Measurements from ENCODE around the gene CINP. TPM values are rescaled to one million over a fixed set of nuclear protein-coding genes. Genes with fewer than 3 reads are reported as not detected.

CINP gene
- total and polyA plus RNA-seq, 9 of the 15 experiments (the other 6 are each of a cell fraction or from before 2014, with no cell fraction given) = 36.3 to 63.2 (median 43.7) TPM

DNA sequence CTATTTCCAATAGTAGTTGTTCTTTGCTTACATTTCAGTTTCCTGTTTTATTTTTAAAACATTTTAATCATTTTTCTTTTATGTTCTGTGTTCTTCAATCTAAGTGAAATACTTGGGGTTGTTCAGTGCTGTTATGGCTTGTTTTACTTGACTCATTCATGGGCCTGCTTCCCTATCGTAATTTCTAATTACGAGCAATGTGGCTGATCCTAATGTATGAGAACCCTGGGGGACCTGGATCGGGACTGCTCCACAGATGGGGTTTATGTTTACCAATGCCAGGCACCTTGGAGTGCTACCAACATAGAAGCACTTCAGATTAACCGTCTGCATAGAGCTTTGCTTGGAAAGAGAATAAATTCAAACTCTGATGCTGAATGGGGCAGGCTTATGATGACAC, 29.8 kb upstream of the CINP start:
- Histone ChIP-seq H3K27ac (ENCODE audit: extremely low read depth, low read depth, low read length) (no peak overlapping the region), H4K20me1 (replicated peaks; ENCODE audit: control insufficient read depth, insufficient read depth, low read length) (no peaks in the 10 kb centered on the region), H3K36me3 (ENCODE audit: control insufficient read depth, insufficient read depth, low read length) (no peaks in the 10 kb centered on the region), H3K4me2 (ENCODE audit: insufficient read depth, low read length) (no peak overlapping the region), H3K27me3 (ENCODE audit: control insufficient read depth in 2 of 2, insufficient read depth in 2 of 2, low read length in 2 of 2) (no peaks in the 10 kb centered on the region), H3K4me3 (no peak overlapping the region), H3K9me3 (replicated peaks; ENCODE audit: control insufficient read depth, insufficient read depth, low read depth, low read length) (no peaks in the 10 kb centered on the region), H3K9ac (ENCODE audit: insufficient read depth in 1 of 2, low read depth in 2 of 2, low read length in 2 of 2) (no peak overlapping the region), H3K79me2 (ENCODE audit: control insufficient read depth, insufficient read depth, low read length) (no peaks in the 10 kb centered on the region; the same call in 2 of the 3 replicates), H3K9me1 (ENCODE audit: control insufficient read depth, insufficient read depth, low read length) (no peaks in the 10 kb centered on the region), H2AFZ (ENCODE audit: low read depth, low read length) (no peak overlapping the region), H3K4me1 (replicated peaks in 1 of 2; ENCODE audit: control insufficient read depth in 2 of 2, insufficient read depth in 2 of 2, low read length in 2 of 2) (peaks cover 0 to 4% of the 10 kb centered on the region in 2 experiments; a peak in 2 of 5 replicates)
- no peak for FAIRE-seq
- CTCF ChIA-PET (ENCODE audit: low intra/inter-chr PET ratio) = no interaction called here
- BruUV-seq (replicated peaks) = no TSS peak
- POLR2A ChIA-PET = interaction anchor here (0.9 kb wide), 1 partner anchor 30 kb away, joined by 3 read pairs; the partner anchor contains the start of genes CINP and TECPR2
- ATAC-seq = no peak
- in situ Hi-C loops (cut with MboI) = no loop called here
- intact Hi-C loops (cut with micrococcal nuclease) = no loop called here
- 37% methylated on average over 4 of the region's 4 CpGs for WGBS (ENCODE audit: insufficient coverage, low coverage, missing lambda C conversion rate)
- TF ChIP-seq LCOR (CRISPR knock-in tag; IDR thresholded peaks at IDR 0.05) (no peak), HNRNPK (IDR thresholded peaks at IDR 0.05; ENCODE audit: low read depth, low read length, poor library complexity, severe bottlenecking) (no peak), RFX1 (IDR thresholded peaks at IDR 0.05) (no peak), ZNF436 (CRISPR knock-in tag; IDR thresholded peaks at IDR 0.05) (no peak), SNRNP70 (optimal IDR thresholded peaks at IDR 0.05; ENCODE audit: low read depth, low read length) (no peak), ZFP1 (CRISPR knock-in tag; IDR thresholded peaks at IDR 0.05) (no peak), LEF1 (IDR thresholded peaks at IDR 0.05) (no peak), MEF2D (tag; conservative IDR thresholded peaks at IDR 0.05; ENCODE audit: low read depth) (no peak)
- TF ChIP-seq, protein P1, sequence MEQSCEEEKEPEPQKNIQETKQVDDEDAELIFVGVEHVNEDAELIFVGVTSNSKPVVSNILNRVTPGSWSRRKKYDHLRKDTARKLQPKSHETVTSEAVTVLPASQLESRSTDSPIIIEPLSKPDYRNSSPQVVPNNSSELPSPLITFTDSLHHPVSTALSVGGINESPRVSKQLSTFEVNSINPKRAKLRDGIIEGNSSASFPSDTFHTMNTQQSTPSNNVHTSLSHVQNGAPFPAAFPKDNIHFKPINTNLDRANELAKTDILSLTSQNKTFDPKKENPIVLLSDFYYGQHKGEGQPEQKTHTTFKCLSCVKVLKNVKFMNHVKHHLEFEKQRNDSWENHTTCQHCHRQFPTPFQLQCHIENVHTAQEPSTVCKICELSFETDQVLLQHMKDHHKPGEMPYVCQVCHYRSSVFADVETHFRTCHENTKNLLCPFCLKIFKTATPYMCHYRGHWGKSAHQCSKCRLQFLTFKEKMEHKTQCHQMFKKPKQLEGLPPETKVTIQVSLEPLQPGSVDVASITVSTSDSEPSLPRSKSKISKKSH (CRISPR knock-in tag; IDR thresholded peaks at IDR 0.05) = no peak
- TF ChIP-seq, protein P2, sequence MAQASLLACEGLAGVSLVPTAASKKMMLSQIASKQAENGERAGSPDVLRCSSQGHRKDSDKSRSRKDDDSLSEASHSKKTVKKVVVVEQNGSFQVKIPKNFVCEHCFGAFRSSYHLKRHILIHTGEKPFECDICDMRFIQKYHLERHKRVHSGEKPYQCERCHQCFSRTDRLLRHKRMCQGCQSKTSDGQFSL (CRISPR knock-in tag; IDR thresholded peaks at IDR 0.05) = no peak
- TF ChIP-seq, protein P2 (tag; IDR thresholded peaks at IDR 0.05) = no peak
- no peak for DNase-seq (ENCODE audit: extremely low read depth in 1 of 4, low spot score in 3 of 4)
